ENCODE data around the gene MARS2.

DNA sequence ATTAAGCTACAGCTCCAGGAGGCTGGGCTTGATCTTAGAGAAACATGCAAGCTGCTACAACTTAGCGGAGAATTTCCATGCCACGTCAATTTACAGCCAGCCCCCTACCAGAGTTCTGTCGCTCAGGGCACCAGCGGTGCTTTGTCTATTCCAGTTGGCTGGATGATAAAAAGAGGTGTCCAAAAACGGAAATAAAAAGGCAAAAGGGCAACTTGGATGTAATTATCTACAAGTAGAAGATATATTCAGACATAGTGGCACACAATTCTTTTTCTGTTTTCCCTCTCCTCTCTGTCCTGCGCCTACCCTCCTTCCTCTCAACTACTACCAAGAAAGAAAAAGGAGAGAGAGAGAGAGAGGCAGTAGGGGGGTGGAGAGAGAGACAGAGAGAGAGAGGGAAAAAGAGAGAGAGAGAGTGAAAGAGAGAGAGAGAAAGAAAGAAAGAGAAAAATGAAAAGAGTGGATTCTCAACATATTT is 29.4 kb upstream of the MARS2 start:
- TF ChIP-seq REST (tag by site-specific recombination; IDR thresholded peaks at IDR 0.05) = no peak
- no peak for TF ChIP-seq ZNF707 (tag by site-specific recombination; IDR thresholded peaks at IDR 0.05)
- no peak for TF ChIP-seq ZNF670 (tag by site-specific recombination; IDR thresholded peaks at IDR 0.05; ENCODE audit: low read depth)
- no peak for TF ChIP-seq CTCF (tag by site-specific recombination; IDR thresholded peaks at IDR 0.05)
- TF ChIP-seq ATF2 (tag by site-specific recombination; IDR thresholded peaks at IDR 0.05; ENCODE audit: low read depth) = no peak
- no peak for TF ChIP-seq ZNF274 (IDR thresholded peaks at IDR 0.05; ENCODE audit: low read length)
- no peak for TF ChIP-seq ZNF274 (tag by site-specific recombination; IDR thresholded peaks at IDR 0.05; ENCODE audit: borderline replicate concordance)
